Calu3 (cell line): ENCODE measurements around the gene CTNND1. TPM values are rescaled to one million over a fixed set of nuclear protein-coding genes. Genes with fewer than 3 reads are reported as not detected.

Experiments used
- BruUV-seq: library from RNA; stranded (reverse); fragments of 400-500 nt; replicated peaks from 2 replicates; lab custom pipeline; 2021; lab: Mats Ljungman, UMichigan
- CTCF ChIA-PET: fragments of 300-600 bp; sonication (Branson Sonifier 250); formaldehyde crosslinking; loops from one replicate; lab custom pipeline; 2022; ENCODE audit warnings: antibody characterized with exemption; lab: Charles Lee
- DNase-seq: peaks from one replicate; pipeline ENCODE4 v3.0.0; 2022
- H3K27ac Mint-ChIP-seq: one replicate; pipeline ENCODE4 v1.8.0; 2022; ENCODE audit warnings: mixed read lengths; ENCODE audit not compliant: unreplicated experiment
- H3K27me3 Mint-ChIP-seq: one replicate; pipeline ENCODE4 v1.8.0; 2022; ENCODE audit warnings: mixed read lengths; ENCODE audit not compliant: unreplicated experiment
- H3K36me3 Mint-ChIP-seq: one replicate; pipeline ENCODE4 v1.8.0; 2022; ENCODE audit warnings: mild to moderate bottlenecking, moderate library complexity, mixed read lengths; ENCODE audit not compliant: insufficient read depth, unreplicated experiment
- H3K4me1 Mint-ChIP-seq: one replicate; pipeline ENCODE4 v1.8.0; 2022; ENCODE audit warnings: mild to moderate bottlenecking, low read depth, mixed read lengths; ENCODE audit not compliant: unreplicated experiment
- H3K4me3 Mint-ChIP-seq: one replicate; pipeline ENCODE4 v1.8.0; 2022; ENCODE audit warnings: mild to moderate bottlenecking, low read depth, moderate library complexity, mixed read lengths; ENCODE audit not compliant: unreplicated experiment
- H3K9me3 Mint-ChIP-seq: one replicate; pipeline ENCODE4 v1.8.0; 2022; ENCODE audit warnings: low read depth, mixed read lengths; ENCODE audit not compliant: unreplicated experiment
- intact Hi-C: fragments of 100-400 bp; cut with micrococcal nuclease; formaldehyde crosslinking; loops from one replicate; pipeline ENCODE4 v1.10.0; 2022; ENCODE audit not compliant: unreplicated experiment
- total RNA-seq: library from RNA; stranded (reverse); gene quantifications from 2 replicates; pipeline ENCODE4 v1.2.3, GENCODE V29; 2022
- TF ChIP-seq, protein P1 (sequence below): fragments of 200-600 bp; IDR thresholded peaks from one replicate; pipeline ENCODE4 v1.8.0; 2022; ENCODE audit warnings: antibody characterized with exemption; ENCODE audit not compliant: unreplicated experiment

The CTNND1 gene
- total RNA-seq, 1 experiment from 2014 or later = 323 TPM

- CTCF ChIA-PET = no interaction called here
- Mint-ChIP-seq H3K27ac (peak overlapping the region; percentile 61), H3K27me3 (no peaks in the 10 kb centered on the region)
These were observed 25.5 kb downstream of the CTNND1 start for GRCh38 chr11:57787006-57787604.

DNA sequence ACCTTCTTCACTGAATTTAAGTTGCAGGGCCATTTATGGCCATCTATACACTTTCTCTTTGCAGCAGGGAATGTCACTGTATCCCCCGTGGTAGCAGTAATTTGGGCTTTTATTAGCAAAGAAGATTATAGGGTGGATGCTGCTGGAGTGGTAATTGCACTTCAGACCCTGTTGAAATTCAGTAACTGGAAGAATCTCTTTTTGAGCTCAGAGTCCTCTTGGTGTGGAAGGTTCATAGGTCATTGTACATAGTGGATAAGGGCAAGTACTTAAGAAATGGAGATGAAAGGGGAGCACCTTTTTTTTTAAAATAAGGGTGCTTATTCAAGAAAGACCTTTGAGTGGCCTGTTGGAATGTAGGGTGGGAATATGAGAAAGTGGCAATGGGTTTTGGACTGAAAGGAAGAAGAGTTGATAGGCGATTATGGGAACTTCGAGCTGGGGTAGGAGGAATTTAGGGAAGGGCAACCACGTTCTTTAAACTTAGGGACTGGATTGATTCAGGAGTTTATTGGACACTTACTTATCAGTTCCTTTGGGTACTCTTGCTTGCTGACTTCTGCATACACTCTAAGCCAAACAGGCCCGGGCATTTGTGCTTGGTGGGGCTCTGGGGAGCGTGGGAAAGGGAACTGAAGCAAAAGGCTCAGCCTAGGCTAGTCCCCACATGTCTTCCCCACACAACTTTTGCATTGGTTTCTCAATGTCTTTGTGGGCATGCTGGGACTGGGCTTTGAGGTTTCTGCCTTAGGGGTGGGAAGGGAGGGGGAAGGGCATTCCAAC lies 26.5 kb downstream of the CTNND1 start:
- no peak for DNase-seq
- intact Hi-C loops = loop anchor here (10.0 kb wide), 1 partner anchor 123 kb away; the partner anchor contains the start of gene ZDHHC5
- Mint-ChIP-seq H3K4me1 (peaks cover 77% of the 10 kb centered on the region), H3K27me3 (no peaks in the 10 kb centered on the region), H3K36me3 (peaks cover 73% of the 10 kb centered on the region), H3K27ac (peak overlapping the region; percentile 45), H3K9me3 (no peaks in the 10 kb centered on the region), H3K4me3 (peak overlapping the region; percentile 4)
- TF ChIP-seq, protein P1, sequence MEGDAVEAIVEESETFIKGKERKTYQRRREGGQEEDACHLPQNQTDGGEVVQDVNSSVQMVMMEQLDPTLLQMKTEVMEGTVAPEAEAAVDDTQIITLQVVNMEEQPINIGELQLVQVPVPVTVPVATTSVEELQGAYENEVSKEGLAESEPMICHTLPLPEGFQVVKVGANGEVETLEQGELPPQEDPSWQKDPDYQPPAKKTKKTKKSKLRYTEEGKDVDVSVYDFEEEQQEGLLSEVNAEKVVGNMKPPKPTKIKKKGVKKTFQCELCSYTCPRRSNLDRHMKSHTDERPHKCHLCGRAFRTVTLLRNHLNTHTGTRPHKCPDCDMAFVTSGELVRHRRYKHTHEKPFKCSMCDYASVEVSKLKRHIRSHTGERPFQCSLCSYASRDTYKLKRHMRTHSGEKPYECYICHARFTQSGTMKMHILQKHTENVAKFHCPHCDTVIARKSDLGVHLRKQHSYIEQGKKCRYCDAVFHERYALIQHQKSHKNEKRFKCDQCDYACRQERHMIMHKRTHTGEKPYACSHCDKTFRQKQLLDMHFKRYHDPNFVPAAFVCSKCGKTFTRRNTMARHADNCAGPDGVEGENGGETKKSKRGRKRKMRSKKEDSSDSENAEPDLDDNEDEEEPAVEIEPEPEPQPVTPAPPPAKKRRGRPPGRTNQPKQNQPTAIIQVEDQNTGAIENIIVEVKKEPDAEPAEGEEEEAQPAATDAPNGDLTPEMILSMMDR = no peak
- CTCF ChIA-PET = interaction anchor here (1.6 kb wide), 1 partner anchor 24 kb away, joined by 4 read pairs; no protein-coding TSS in a partner anchor
- BruUV-seq = no TSS peak

More at GRCh38 chr11:57787006-57787604, 25.5 kb downstream of the CTNND1 start:
- Mint-ChIP-seq H3K4me3 (no peak overlapping the region), H3K36me3 (peaks cover 73% of the 10 kb centered on the region), H3K4me1 (peaks cover 77% of the 10 kb centered on the region), H3K9me3 (no peaks in the 10 kb centered on the region)
- intact Hi-C loops = loop anchor here (10.0 kb wide), 1 partner anchor 122 kb away; the partner anchor contains the start of gene ZDHHC5
- DNase-seq = no peak
- TF ChIP-seq, protein P1 = no peak
- no TSS peak for BruUV-seq

DNA sequence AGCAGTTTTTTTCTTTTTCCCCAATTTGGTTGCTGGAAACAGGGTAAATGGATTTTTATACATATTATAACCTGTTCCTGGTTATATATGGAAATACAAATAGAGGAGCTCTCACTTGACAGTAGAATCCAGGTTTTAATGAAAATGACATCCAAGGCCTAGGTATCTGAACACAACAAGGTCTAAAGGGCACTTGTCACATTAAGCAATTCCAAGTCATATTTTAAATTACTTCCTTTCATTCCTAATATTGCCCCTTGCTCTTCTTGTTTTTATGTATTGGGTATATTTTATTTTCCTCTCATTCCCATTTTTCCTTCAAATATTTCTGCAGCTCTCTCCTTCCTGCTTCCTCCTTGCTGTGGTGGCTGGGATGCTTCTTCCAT lies 27.1 kb downstream of the CTNND1 start:
- Mint-ChIP-seq H3K9me3 (no peaks in the 10 kb centered on the region), H3K27ac (peak overlapping the region; percentile 50), H3K4me3 (no peak overlapping the region), H3K27me3 (no peaks in the 10 kb centered on the region), H3K4me1 (peaks cover 81% of the 10 kb centered on the region), H3K36me3 (peaks cover 75% of the 10 kb centered on the region)
- intact Hi-C loops = loop anchor here (10.0 kb wide), 1 partner anchor 124 kb away; the partner anchor contains the start of gene ZDHHC5
- no TSS peak for BruUV-seq
- CTCF ChIA-PET = interaction anchor here (1.6 kb wide), 1 partner anchor 24 kb away, joined by 4 read pairs; no protein-coding TSS in a partner anchor
- TF ChIP-seq, protein P1 = no peak
- no peak for DNase-seq

- Mint-ChIP-seq H3K36me3 (peaks cover 78% of the 10 kb centered on the region), H3K27ac (peak overlapping the region; percentile 89), H3K4me3 (peak overlapping the region; percentile 83), H3K9me3 (no peaks in the 10 kb centered on the region), H3K27me3 (no peaks in the 10 kb centered on the region), H3K4me1 (peaks cover 77% of the 10 kb centered on the region)
- TF ChIP-seq, protein P1 = no peak
- intact Hi-C loops = loop anchor here (1.0 kb wide), 1 partner anchor 8 kb away; no protein-coding TSS in a partner anchor
- DNase-seq = peak; percentile 79
- no TSS peak for BruUV-seq
- CTCF ChIA-PET = interaction anchor here (0.9 to 1.1 kb wide), 2 partner anchors 9 to 13 kb away, joined by 3 to 4 read pairs; no protein-coding TSS in a partner anchor
These were observed 29.9 kb downstream of the CTNND1 start for GRCh38 chr11:57791321-57792059.
